CD14-positive monocyte (primary cell): ENCODE measurements around the gene UBE2L3. TPM values are rescaled to one million over a fixed set of nuclear protein-coding genes. Genes with fewer than 3 reads are reported as not detected.
A peak's percentile ranks its signal among the peaks of the same experiment; 100 is the strongest.

Source experiments
- DNase-seq, 3 donors: peaks; one replicate each; pipeline ENCODE4 v3.0.0-alpha.2; 2011 to 2022
- H2AFZ ChIP-seq: 2 replicates; pipeline ENCODE4 v1.6.0; 2012; ENCODE audit warnings: mild to moderate bottlenecking, low read depth, low read length, inconsistent platforms; ENCODE audit not compliant: insufficient read depth, poor library complexity, severe bottlenecking
- H3K27ac ChIP-seq, 2 donors: 1 replicate in 1 of 2; 2 replicates in 1 of 2; pipeline ENCODE4 v1.5.1; 2012 to 2013; ENCODE audit warnings: low read length in 2 of 2, control low read depth in 1 of 2, inconsistent platforms in 1 of 2, low read depth in 1 of 2, mild to moderate bottlenecking in 1 of 2
- H3K27me3 ChIP-seq, 2 donors: one replicate each; pipeline versions ENCODE4 v1.6.0 to v1.6.1; 2011 to 2013; ENCODE audit warnings: low read length in 2 of 2; ENCODE audit not compliant: control insufficient read depth in 2 of 2, insufficient read depth in 2 of 2
- H3K36me3 ChIP-seq, 2 donors: replicated peaks in 1 of 2; 1 replicate in 1 of 2; 2 replicates in 1 of 2; pipeline versions ENCODE4 v1.5.1 to v1.6.1; 2012 to 2013; ENCODE audit warnings: low read length in 2 of 2, control low read depth in 1 of 2, inconsistent platforms in 1 of 2, mild to moderate bottlenecking in 1 of 2; ENCODE audit not compliant: insufficient read depth in 2 of 2, control insufficient read depth in 1 of 2
- H3K4me1 ChIP-seq, 2 donors: 1 replicate in 1 of 2; 2 replicates in 1 of 2; pipeline versions ENCODE4 v1.5.1 to v1.6.1; 2012 to 2013; ENCODE audit warnings: low read length in 2 of 2, control low read depth in 1 of 2, inconsistent platforms in 1 of 2, mild to moderate bottlenecking in 1 of 2, moderate library complexity in 1 of 2; ENCODE audit not compliant: insufficient read depth in 2 of 2, control insufficient read depth in 1 of 2
- H3K4me2 ChIP-seq: replicated peaks from 2 replicates; pipeline ENCODE3; 2012; ENCODE audit warnings: low read length, moderate library complexity, mild to moderate bottlenecking; ENCODE audit not compliant: poor library complexity, severe bottlenecking; ENCODE audit errors: extremely low read depth
- H3K4me3 ChIP-seq, 3 experiments: fragments of 200-600 bp in 1 of 3; sonication (generic) in 1 of 3; replicated peaks in 1 of 3; 1 replicate in 2 of 3; 2 replicates in 1 of 3; pipeline ENCODE4 v1.5.1; 2011 to 2013; ENCODE audit warnings: low read length in 3 of 3, mild to moderate bottlenecking in 3 of 3, control low read depth in 2 of 3, low read depth in 2 of 3, inconsistent platforms in 1 of 3, moderate library complexity in 1 of 3
- H3K79me2 ChIP-seq: 2 replicates; pipeline ENCODE4 v1.6.0; 2012; ENCODE audit warnings: mild to moderate bottlenecking, control low read depth, inconsistent platforms, low read length, moderate library complexity; ENCODE audit not compliant: insufficient read depth
- H3K9ac ChIP-seq: 2 replicates; pipeline ENCODE4 v1.6.0; 2017; ENCODE audit warnings: low read length, mild to moderate bottlenecking; ENCODE audit not compliant: insufficient read depth, poor library complexity, severe bottlenecking
- H3K9me3 ChIP-seq, 2 donors: replicated peaks in 1 of 2; 1 replicate in 1 of 2; 2 replicates in 1 of 2; pipeline versions ENCODE4 v1.5.1 to v1.6.1; 2012 to 2013; ENCODE audit warnings: low read length in 2 of 2, control low read depth in 1 of 2; ENCODE audit not compliant: control insufficient read depth in 1 of 2, insufficient read depth in 1 of 2
- H4K20me1 ChIP-seq: 2 replicates; pipeline ENCODE4 v1.6.0; 2012; ENCODE audit warnings: mild to moderate bottlenecking, low read length, control low read depth, moderate library complexity; ENCODE audit not compliant: insufficient read depth
- H3K27ac Mint-ChIP-seq, 7 donors: one replicate each; pipeline ENCODE4 v1.8.0; 2020; ENCODE audit warnings: mild to moderate bottlenecking in 7 of 7, mixed read lengths in 7 of 7, moderate library complexity in 6 of 7, inconsistent platforms in 2 of 7
- H3K27me3 Mint-ChIP-seq, 3 donors: one replicate each; pipeline ENCODE4 v1.8.0; 2021 to 2022; ENCODE audit warnings: low read depth in 3 of 3, mild to moderate bottlenecking in 3 of 3, mixed read lengths in 3 of 3, moderate library complexity in 3 of 3, inconsistent platforms in 1 of 3
- H3K36me3 Mint-ChIP-seq, 2 donors: one replicate each; pipeline ENCODE4 v1.8.0; 2020; ENCODE audit warnings: mixed read lengths in 2 of 2, inconsistent platforms in 1 of 2, mild to moderate bottlenecking in 1 of 2
- H3K4me1 Mint-ChIP-seq: one replicate; pipeline ENCODE4 v1.8.0; 2020; ENCODE audit warnings: mild to moderate bottlenecking, mixed read lengths
- H3K4me3 Mint-ChIP-seq, 2 donors: one replicate each; pipeline ENCODE4 v1.8.0; 2020; ENCODE audit warnings: mild to moderate bottlenecking in 2 of 2, mixed read lengths in 2 of 2, moderate library complexity in 1 of 2
- H3K9me3 Mint-ChIP-seq, 7 donors: one replicate each; pipeline ENCODE4 v1.8.0; 2020 to 2022; ENCODE audit warnings: mixed read lengths in 7 of 7, mild to moderate bottlenecking in 6 of 7, moderate library complexity in 6 of 7, inconsistent platforms in 2 of 7
- CTCF ChIP-seq: fragments of 200-600 bp; IDR thresholded peaks from one replicate; pipeline ENCODE4 v1.8.0; 2022; ENCODE audit warnings: antibody characterized with exemption, mild to moderate bottlenecking
- WGBS: methylation state at CpG from one replicate; pipeline ENCODE4 v1.1.5; 2013; ENCODE audit warnings: missing lambda C conversion rate; ENCODE audit not compliant: insufficient coverage; 5-methylcytosine and 5-hydroxymethylcytosine counted together
- intact Hi-C, 2 donors: fragments of 100-400 bp; cut with micrococcal nuclease; formaldehyde crosslinking; loops; one replicate each; pipeline versions ENCODE4 v1.15.0 to v1.15.1; 2023
- polyA plus RNA-seq, 3 donors: library from polyadenylated mRNA; depleted of rRNA in 1 of 3; unstranded in 2 of 3; stranded (reverse) in 1 of 3; fragments of 300-500 nt in 2 of 3; fragments of >200 nt in 1 of 3; fragmentation: Illumina TruSeq in 2 of 3; gene quantifications; 1 replicate in 2 of 3; 2 replicates in 1 of 3; pipeline ENCODE4 v1.2.3, GENCODE V29; 2012 to 2021

UBE2L3 gene
- polyA plus RNA-seq, 3 donors: 19.6 to 88.9 (median 69.6) TPM

GRCh38 chr22:21626073-21626734 lies 58.7 kb downstream of the UBE2L3 start:
- no peak overlapping the region for H3K4me2 ChIP-seq
- H3K4me1 ChIP-seq: peaks cover 39 to 64% of the 10 kb centered on the region in 2 donors
- H3K36me3 Mint-ChIP-seq: peaks cover 18 to 43% of the 10 kb centered on the region in 2 donors
- H3K4me3 ChIP-seq: no peak overlapping the region
- no peak for DNase-seq
- no peak for TF ChIP-seq CTCF
- H3K9me3 Mint-ChIP-seq: no peaks in the 10 kb centered on the region
- WGBS: 94% methylated on average over 3 of the region's 4 CpGs
- H3K27me3 ChIP-seq: no peaks in the 10 kb centered on the region
- no peaks in the 10 kb centered on the region for H3K27me3 Mint-ChIP-seq
- peaks cover 54% of the 10 kb centered on the region for H3K4me1 Mint-ChIP-seq
- peaks cover 82% of the 10 kb centered on the region for H4K20me1 ChIP-seq
- no peaks in the 10 kb centered on the region for H3K9me3 ChIP-seq
- H2AFZ ChIP-seq: no peak overlapping the region
- H3K9ac ChIP-seq: no peak overlapping the region
- H3K4me3 Mint-ChIP-seq: no peak overlapping the region
- H3K79me2 ChIP-seq: peaks cover 80% of the 10 kb centered on the region
- peaks cover 17 to 37% of the 10 kb centered on the region in 2 donors for H3K36me3 ChIP-seq
- intact Hi-C loops: no loop called here
- peak overlapping the region in 1 of 2 donors; percentile 24 for H3K27ac ChIP-seq
- peak overlapping the region in 4 of 7 donors; percentile 41 to 69 (median 65) for H3K27ac Mint-ChIP-seq

GRCh38 chr22:21626735-21627469 lies 59.4 kb downstream of the UBE2L3 start:
- H3K4me1 ChIP-seq: peaks cover 34 to 57% of the 10 kb centered on the region in 2 donors
- peak overlapping the region in 1 of 2 donors; percentile 22 for H3K27ac ChIP-seq
- H3K4me3 ChIP-seq: no peak overlapping the region
- TF ChIP-seq CTCF: no peak
- H3K9me3 ChIP-seq: no peaks in the 10 kb centered on the region
- peaks cover 78% of the 10 kb centered on the region for H3K79me2 ChIP-seq
- peaks cover 76% of the 10 kb centered on the region for H4K20me1 ChIP-seq
- Mint-ChIP-seq H3K27me3 (no peaks in the 10 kb centered on the region), H3K4me3 (no peak overlapping the region), H3K27ac (peak overlapping the region in 3 of 7 donors; percentile 55 to 67 (median 63)), H3K9me3 (no peaks in the 10 kb centered on the region), H3K4me1 (peaks cover 49% of the 10 kb centered on the region), H3K36me3 (peaks cover 18 to 43% of the 10 kb centered on the region in 2 donors)
- WGBS: 98% methylated on average over 5 of the region's 11 CpGs
- no peak overlapping the region for H3K9ac ChIP-seq
- H3K36me3 ChIP-seq: peaks cover 17 to 37% of the 10 kb centered on the region in 2 donors
- intact Hi-C loops: no loop called here
- no peak overlapping the region for H2AFZ ChIP-seq
- no peak overlapping the region for H3K4me2 ChIP-seq
- H3K27me3 ChIP-seq: no peaks in the 10 kb centered on the region
- no peak for DNase-seq
